Measurements from ENCODE around the gene CST9. TPM values are rescaled to one million over a fixed set of nuclear protein-coding genes. Genes with fewer than 3 reads are reported as not detected.

Gene CST9
- total and polyA plus RNA-seq, 10 donors = not detected

DNA sequence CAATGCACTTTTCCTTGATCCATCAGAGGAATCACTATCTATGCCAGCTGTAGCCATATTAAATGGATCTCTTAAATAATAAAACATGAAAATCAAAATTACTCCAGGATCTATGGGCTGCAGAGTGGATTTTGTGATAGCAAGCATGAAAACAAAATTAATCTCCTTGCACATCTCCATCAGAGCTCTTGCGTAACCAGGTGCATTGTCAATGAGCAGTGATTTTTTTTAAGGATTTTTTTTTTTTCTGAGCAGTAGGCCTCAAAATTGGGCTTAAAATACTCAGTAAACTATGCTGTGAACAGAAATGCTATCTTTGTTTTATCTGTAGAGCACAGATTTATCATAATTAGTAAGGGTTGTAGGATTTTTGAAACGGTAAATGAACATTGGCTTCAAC lies 43.5 kb upstream of the CST9 start:
- no peak for TF ChIP-seq CTCF (IDR thresholded peaks at IDR 0.05 in 8 of 11, conservative IDR thresholded peaks at IDR 0.05 in 3 of 11)
- no peak for TF ChIP-seq POLR2AphosphoS5 (IDR thresholded peaks at IDR 0.05)
- TF ChIP-seq POLR2A (IDR thresholded peaks at IDR 0.05) = no peak
- Histone ChIP-seq H3K9me3 (no peaks in the 10 kb centered on the region), H3K36me3 (no peaks in the 10 kb centered on the region), H3K4me3 (no peak overlapping the region), H3K4me1 (peaks cover 0 to 9% (median 0%) of the 10 kb centered on the region in 6 donors), H3K27ac (no peak overlapping the region), H3K27me3 (replicated peaks in 1 of 7) (no peaks in the 10 kb centered on the region)
- WGBS, 5 donors = 82 to 92% (median 88%) methylated on average over 2 of the region's 2 CpGs
- intact Hi-C loops (cut with DNase I; ENCODE audit: low total_unique reads) = no loop called here
- no peak for DNase-seq

DNA sequence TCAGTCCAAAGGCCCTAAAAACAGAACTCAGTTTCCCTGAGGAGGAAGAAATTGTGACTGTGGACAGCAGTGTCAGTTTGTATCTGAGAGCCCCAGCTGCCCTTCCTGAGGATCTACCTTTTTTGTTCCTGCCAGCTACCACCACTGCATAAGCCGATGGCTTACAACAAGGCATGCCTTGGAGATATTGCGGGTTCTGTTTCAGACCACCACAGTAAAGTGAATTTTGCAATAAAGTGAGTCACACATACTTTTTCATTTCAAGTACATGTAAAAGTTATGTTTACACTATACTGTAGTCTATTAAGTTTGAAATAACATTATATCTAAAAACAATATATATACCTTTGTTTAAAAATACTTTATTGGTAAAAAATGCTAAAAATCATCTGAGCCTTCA lies 41.6 kb upstream of the CST9 start:
- 80 to 96% (median 94%) methylated on average over 2 of the region's 2 CpGs for WGBS, 5 donors
- H3K9me3 ChIP-seq = no peaks in the 10 kb centered on the region
- H3K27ac ChIP-seq = no peak overlapping the region
- H3K4me3 ChIP-seq = no peak overlapping the region
- H3K36me3 ChIP-seq = no peaks in the 10 kb centered on the region
- no peak for DNase-seq
- peaks cover 0 to 18% (median under 1%) of the 10 kb centered on the region in 6 donors for H3K4me1 ChIP-seq
- intact Hi-C loops (cut with DNase I; ENCODE audit: low total_unique reads) = no loop called here
- no peaks in the 10 kb centered on the region for H3K27me3 ChIP-seq (replicated peaks in 1 of 7)
- no peak for TF ChIP-seq POLR2A (IDR thresholded peaks at IDR 0.05)
- TF ChIP-seq CTCF (IDR thresholded peaks at IDR 0.05 in 8 of 11, conservative IDR thresholded peaks at IDR 0.05 in 3 of 11) = no peak
- no peak for TF ChIP-seq POLR2AphosphoS5 (IDR thresholded peaks at IDR 0.05)

- no peak overlapping the region for H3K4me3 ChIP-seq
- H3K36me3 ChIP-seq = no peaks in the 10 kb centered on the region
- TF ChIP-seq POLR2A (IDR thresholded peaks at IDR 0.05) = no peak
- no peak for TF ChIP-seq POLR2AphosphoS5 (IDR thresholded peaks at IDR 0.05)
- no peak for TF ChIP-seq CTCF (IDR thresholded peaks at IDR 0.05 in 8 of 11, conservative IDR thresholded peaks at IDR 0.05 in 3 of 11)
- no peak for DNase-seq
- 26 to 42% (median 33%) methylated on average over 4 of the region's 4 CpGs for WGBS, 5 donors
- intact Hi-C loops (cut with DNase I; ENCODE audit: low total_unique reads) = no loop called here
- peak overlapping the region in 1 of 8 donors; percentile 20 for H3K27ac ChIP-seq
- no peaks in the 10 kb centered on the region for H3K9me3 ChIP-seq
- H3K27me3 ChIP-seq (replicated peaks in 1 of 7) = no peaks in the 10 kb centered on the region
- H3K4me1 ChIP-seq = peaks cover 0 to 29% (median 6%) of the 10 kb centered on the region in 6 donors
These were observed 40.6 kb upstream of the CST9 start for GRCh38 chr20:23646106-23646873.

DNA sequence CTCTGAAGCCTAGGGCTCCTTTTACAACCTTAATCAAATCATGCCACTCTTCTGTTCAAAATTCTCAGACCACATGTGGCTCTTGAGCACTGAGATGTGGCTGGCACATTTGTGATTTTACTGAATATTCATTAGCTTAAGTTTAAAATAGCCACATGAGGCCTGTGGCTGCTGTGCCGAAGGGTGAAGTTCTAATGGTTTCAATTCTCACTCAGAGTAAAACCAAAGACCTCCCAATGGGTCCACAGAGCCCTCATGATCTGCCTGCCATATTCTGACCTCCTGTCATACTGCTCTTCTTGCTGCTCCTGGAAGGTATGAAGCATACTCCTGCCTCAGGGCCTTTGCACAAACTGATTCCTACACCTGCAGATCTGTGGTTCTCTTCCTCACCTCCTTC lies 39.9 kb upstream of the CST9 start:
- no peak for TF ChIP-seq CTCF (IDR thresholded peaks at IDR 0.05 in 8 of 11, conservative IDR thresholded peaks at IDR 0.05 in 3 of 11)
- TF ChIP-seq POLR2AphosphoS5 (IDR thresholded peaks at IDR 0.05) = no peak
- no peak for TF ChIP-seq POLR2A (IDR thresholded peaks at IDR 0.05)
- intact Hi-C loops (cut with DNase I; ENCODE audit: low total_unique reads) = no loop called here

More for the DNA sequence above, 39.9 kb upstream of the CST9 start:
- 62 to 92% (median 67%) methylated on average over 1 of the region's 1 CpG for WGBS, 5 donors
- Histone ChIP-seq H3K27ac (no peak overlapping the region), H3K9me3 (no peaks in the 10 kb centered on the region), H3K27me3 (replicated peaks in 1 of 7) (no peaks in the 10 kb centered on the region), H3K4me1 (peaks cover 0 to 36% (median 9%) of the 10 kb centered on the region in 6 donors), H3K36me3 (no peaks in the 10 kb centered on the region), H3K4me3 (no peak overlapping the region)
- DNase-seq = no peak
